H9 (cell line): ENCODE measurements around the gene OR52B6. TPM values are rescaled to one million over a fixed set of nuclear protein-coding genes. Genes with fewer than 3 reads are reported as not detected.

Experiments
- DNase-seq: peaks from one replicate; pipeline ENCODE4 v3.0.0-alpha.2; 2017
- H2AFZ ChIP-seq: one replicate; pipeline ENCODE4 v1.6.1; 2013; ENCODE audit warnings: mild to moderate bottlenecking, low read length, control low read depth, moderate library complexity
- H2AK5ac ChIP-seq: 2 replicates; pipeline ENCODE4 v1.6.1; 2013; ENCODE audit warnings: low read length, control low read depth, mixed read lengths; ENCODE audit not compliant: insufficient read length
- H2BK120ac ChIP-seq: one replicate; pipeline ENCODE4 v1.6.1; 2013; ENCODE audit warnings: low read depth, mild to moderate bottlenecking, low read length, control low read depth, inconsistent platforms; ENCODE audit not compliant: poor library complexity, severe bottlenecking
- H2BK12ac ChIP-seq: 2 replicates; pipeline ENCODE4 v1.6.1; 2013; ENCODE audit warnings: low read length, control low read depth, mixed read lengths, low read depth; ENCODE audit not compliant: insufficient read length
- H2BK15ac ChIP-seq: 2 replicates; pipeline ENCODE4 v1.6.1; 2013; ENCODE audit warnings: low read depth, low read length, control low read depth
- H2BK20ac ChIP-seq: one replicate; pipeline ENCODE4 v1.6.1; 2013; ENCODE audit warnings: low read depth, mild to moderate bottlenecking, low read length, control low read depth, inconsistent platforms; ENCODE audit not compliant: poor library complexity, severe bottlenecking
- H2BK5ac ChIP-seq: 2 replicates; pipeline ENCODE4 v1.6.1; 2013; ENCODE audit warnings: low read length, control low read depth, mixed read lengths; ENCODE audit not compliant: insufficient read length
- H3K14ac ChIP-seq: 2 replicates; pipeline ENCODE4 v1.6.1; 2013; ENCODE audit warnings: low read length, control low read depth; ENCODE audit not compliant: insufficient read depth
- H3K18ac ChIP-seq: 2 replicates; pipeline ENCODE4 v1.6.1; 2013; ENCODE audit warnings: low read depth, mild to moderate bottlenecking, mixed read lengths, low read length, control low read depth; ENCODE audit not compliant: insufficient read length
- H3K23ac ChIP-seq: 2 replicates; pipeline ENCODE4 v1.6.1; 2013; ENCODE audit warnings: low read length, control low read depth, mixed read lengths, low read depth; ENCODE audit not compliant: insufficient read length
- H3K23me2 ChIP-seq: 2 replicates; pipeline ENCODE4 v1.6.1; 2013; ENCODE audit warnings: low read depth, mild to moderate bottlenecking, mixed read lengths, low read length, control low read depth; ENCODE audit not compliant: insufficient read length, poor library complexity, severe bottlenecking
- H3K27ac ChIP-seq: 2 replicates; pipeline ENCODE4 v1.5.1; 2013; ENCODE audit warnings: low read length, control low read depth, mixed read lengths, low read depth; ENCODE audit not compliant: insufficient read length
- H3K27me3 ChIP-seq: 2 replicates; pipeline ENCODE4 v1.6.1; 2013; ENCODE audit warnings: low read length, control low read depth, inconsistent platforms; ENCODE audit not compliant: insufficient read depth
- H3K4ac ChIP-seq: 2 replicates; pipeline ENCODE4 v1.6.1; 2013; ENCODE audit warnings: low read depth, mild to moderate bottlenecking, control low read depth, inconsistent platforms, low read length, moderate library complexity
- H3K4me1 ChIP-seq: 2 replicates; pipeline ENCODE4 v1.6.1; 2013; ENCODE audit warnings: low read length, control low read depth, inconsistent platforms; ENCODE audit not compliant: insufficient read depth
- H3K4me2 ChIP-seq: 2 replicates; pipeline ENCODE4 v1.6.1; 2013; ENCODE audit warnings: low read length, control low read depth, mixed read lengths; ENCODE audit not compliant: insufficient read length, insufficient read depth
- H3K56ac ChIP-seq: 2 replicates; pipeline ENCODE4 v1.6.1; 2013; ENCODE audit warnings: low read depth, mild to moderate bottlenecking, mixed read lengths, low read length, control low read depth; ENCODE audit not compliant: insufficient read length
- H3K79me1 ChIP-seq: 2 replicates; pipeline ENCODE4 v1.6.1; 2013; ENCODE audit warnings: low read depth, mild to moderate bottlenecking, moderate library complexity, low read length, control low read depth, inconsistent platforms; ENCODE audit not compliant: insufficient read depth, poor library complexity, severe bottlenecking
- H3K79me2 ChIP-seq: 2 replicates; pipeline ENCODE4 v1.6.1; 2013; ENCODE audit warnings: low read length, control low read depth, inconsistent platforms; ENCODE audit not compliant: insufficient read depth
- H3K9ac ChIP-seq: 2 replicates; pipeline ENCODE4 v1.6.1; 2013; ENCODE audit warnings: low read length, control low read depth, mixed read lengths; ENCODE audit not compliant: insufficient read length; ENCODE audit errors: extremely low read depth
- H3K9me3 ChIP-seq: one replicate; pipeline ENCODE4 v1.6.1; 2013; ENCODE audit warnings: low read depth, low read length, inconsistent platforms; ENCODE audit not compliant: control insufficient read depth
- H3T11ph ChIP-seq: one replicate; pipeline ENCODE4 v1.6.1; 2013; ENCODE audit warnings: mild to moderate bottlenecking, low read length, control low read depth, inconsistent platforms
- H4K20me1 ChIP-seq: one replicate; pipeline ENCODE4 v1.6.1; 2013; ENCODE audit not compliant: control insufficient read depth, insufficient read length, insufficient read depth
- H4K5ac ChIP-seq: 2 replicates; pipeline ENCODE4 v1.6.1; 2013; ENCODE audit warnings: low read depth, mild to moderate bottlenecking, mixed read lengths, low read length, control low read depth; ENCODE audit not compliant: insufficient read length
- H4K8ac ChIP-seq: replicated peaks from 2 replicates; pipeline ENCODE4 v1.6.1; 2013; ENCODE audit warnings: low read length, control low read depth, mixed read lengths, low read depth; ENCODE audit not compliant: insufficient read length
- H4K91ac ChIP-seq: 2 replicates; pipeline ENCODE4 v1.6.1; 2013; ENCODE audit warnings: low read depth, mild to moderate bottlenecking, moderate library complexity, mixed read lengths, low read length, control low read depth; ENCODE audit not compliant: insufficient read length
- H3K27ac Mint-ChIP-seq, 3 experiments: 2 replicates in 2 of 3; 3 replicates in 1 of 3; pipeline ENCODE4 v1.8.0; 2020 to 2021; ENCODE audit warnings: mixed read lengths in 3 of 3, mild to moderate bottlenecking in 1 of 3, moderate library complexity in 1 of 3
- H3K27me3 Mint-ChIP-seq: 2 replicates; pipeline ENCODE4 v1.8.0; 2021; ENCODE audit warnings: low read depth, mild to moderate bottlenecking, moderate library complexity, mixed read lengths
- H3K36me3 Mint-ChIP-seq, 3 experiments: 2 replicates in 2 of 3; 3 replicates in 1 of 3; pipeline ENCODE4 v1.8.0; 2020 to 2021; ENCODE audit warnings: low read depth in 3 of 3, mixed read lengths in 3 of 3; ENCODE audit not compliant: insufficient read depth in 1 of 3
- H3K4me1 Mint-ChIP-seq, 2 experiments: 2 replicates each; pipeline ENCODE4 v1.8.0; 2020; ENCODE audit warnings: mixed read lengths in 2 of 2
- H3K4me3 Mint-ChIP-seq, 2 experiments: 2 replicates in 1 of 2; 3 replicates in 1 of 2; pipeline ENCODE4 v1.8.0; 2020 to 2021; ENCODE audit warnings: mild to moderate bottlenecking in 2 of 2, mixed read lengths in 2 of 2, moderate library complexity in 1 of 2
- H3K9me3 Mint-ChIP-seq, 2 experiments: 2 replicates in 1 of 2; 3 replicates in 1 of 2; pipeline ENCODE4 v1.8.0; 2020; ENCODE audit warnings: mild to moderate bottlenecking in 2 of 2, mixed read lengths in 2 of 2, moderate library complexity in 1 of 2
- CTCF ChIP-seq: fragments of 200-600 bp; sonication (generic); conservative IDR thresholded peaks from 3 replicates; pipeline ENCODE4 v1.8.0; 2021; ENCODE audit warnings: antibody characterized with exemption, mild to moderate bottlenecking
- WGBS: extraction: QIAGEN DNeasy Blood & Tissue Kit; methylation state at CpG from one replicate; pipeline ENCODE4 v1.1.7; 2013; ENCODE audit warnings: missing lambda C conversion rate, low lambda C conversion rate, mixed read lengths; ENCODE audit not compliant: insufficient read length; ENCODE audit errors: extremely low coverage; 5-methylcytosine and 5-hydroxymethylcytosine counted together
- total RNA-seq: library from RNA; stranded (reverse); gene quantifications from 2 replicates; pipeline ENCODE4 v1.2.1, GENCODE V29; 2021

Gene OR52B6
- total RNA-seq, 1 experiment from 2014 or later = not detected

DNA sequence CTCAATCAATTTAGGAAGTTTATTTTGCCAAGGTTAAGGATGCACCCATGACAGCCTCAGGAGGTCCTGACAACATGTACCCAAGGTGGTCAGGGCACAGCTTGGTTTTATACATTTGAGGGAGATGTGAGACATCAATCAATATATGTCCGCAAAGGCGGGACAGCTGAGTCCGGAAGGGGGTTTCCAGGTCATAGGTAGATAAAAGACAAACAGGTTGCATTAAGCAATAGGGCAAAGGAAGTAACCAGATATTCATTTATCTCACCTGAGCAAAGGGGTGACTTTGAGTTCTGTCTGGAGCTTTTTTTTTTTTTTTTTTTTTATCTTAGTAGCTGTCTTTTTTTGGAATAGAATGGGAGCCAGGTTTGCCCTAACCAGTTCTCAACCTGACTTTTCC is 42.1 kb downstream of the OR52B6 start:
- 0 out of 2 replicates have a peak, but pooled peaks cover 2% of the 10 kb centered on the region for H3K27me3 Mint-ChIP-seq
- Histone ChIP-seq H3K79me2 (no peaks in the 10 kb centered on the region; the same call in 1 of the 2 replicates), H3K27ac (no peak overlapping the region), H3K9ac (no peak overlapping the region), H2BK20ac (no peak overlapping the region), H4K20me1 (no peaks in the 10 kb centered on the region), H4K91ac (no peak overlapping the region), H3K23me2 (no peaks in the 10 kb centered on the region), H3T11ph (no peak overlapping the region), H3K4me2 (no peak overlapping the region), H2AFZ (no peak overlapping the region), H3K14ac (no peak overlapping the region), H2BK12ac (no peak overlapping the region), H3K79me1 (no peaks in the 10 kb centered on the region), H3K4ac (no peak overlapping the region), H4K5ac (no peak overlapping the region), H3K56ac (no peak overlapping the region), H2BK120ac (no peak overlapping the region), H2BK15ac (no peak overlapping the region), H3K4me1 (peaks cover 20% of the 10 kb centered on the region; the same call in 1 of the 2 replicates), H3K9me3 (no peaks in the 10 kb centered on the region), H2BK5ac (no peak overlapping the region), H3K27me3 (no peaks in the 10 kb centered on the region), H3K18ac (no peak overlapping the region), H4K8ac (no peak overlapping the region), H3K23ac (no peak overlapping the region), H2AK5ac (no peak overlapping the region)
- no peak for TF ChIP-seq CTCF
- H3K9me3 Mint-ChIP-seq = no peaks in the 10 kb centered on the region; a peak in 1 of 5 replicates
- no peaks in the 10 kb centered on the region for H3K36me3 Mint-ChIP-seq
- H3K4me1 Mint-ChIP-seq = peaks cover 28 to 33% of the 10 kb centered on the region in 2 experiments
- H3K4me3 Mint-ChIP-seq = no peak overlapping the region
- WGBS = no CpG with 5 or more reads among the region's 3 CpGs
- no peak overlapping the region for H3K27ac Mint-ChIP-seq
- no peak for DNase-seq
